NAMALWA (cell line): ENCODE measurements around the gene PDE9A.

ENCODE experiments used
- DNase-seq: peaks from one replicate; pipeline ENCODE4 v3.0.0-alpha.2; 2015; ENCODE audit warnings: low spot score

Gene PDE9A

GRCh38 chr21:42759594-42759927 lies 106.1 kb downstream of the PDE9A start:
- no peak for DNase-seq

GRCh38 chr21:42760361-42760950 lies 107.0 kb downstream of the PDE9A start:
- DNase-seq, result no peak

DNA sequence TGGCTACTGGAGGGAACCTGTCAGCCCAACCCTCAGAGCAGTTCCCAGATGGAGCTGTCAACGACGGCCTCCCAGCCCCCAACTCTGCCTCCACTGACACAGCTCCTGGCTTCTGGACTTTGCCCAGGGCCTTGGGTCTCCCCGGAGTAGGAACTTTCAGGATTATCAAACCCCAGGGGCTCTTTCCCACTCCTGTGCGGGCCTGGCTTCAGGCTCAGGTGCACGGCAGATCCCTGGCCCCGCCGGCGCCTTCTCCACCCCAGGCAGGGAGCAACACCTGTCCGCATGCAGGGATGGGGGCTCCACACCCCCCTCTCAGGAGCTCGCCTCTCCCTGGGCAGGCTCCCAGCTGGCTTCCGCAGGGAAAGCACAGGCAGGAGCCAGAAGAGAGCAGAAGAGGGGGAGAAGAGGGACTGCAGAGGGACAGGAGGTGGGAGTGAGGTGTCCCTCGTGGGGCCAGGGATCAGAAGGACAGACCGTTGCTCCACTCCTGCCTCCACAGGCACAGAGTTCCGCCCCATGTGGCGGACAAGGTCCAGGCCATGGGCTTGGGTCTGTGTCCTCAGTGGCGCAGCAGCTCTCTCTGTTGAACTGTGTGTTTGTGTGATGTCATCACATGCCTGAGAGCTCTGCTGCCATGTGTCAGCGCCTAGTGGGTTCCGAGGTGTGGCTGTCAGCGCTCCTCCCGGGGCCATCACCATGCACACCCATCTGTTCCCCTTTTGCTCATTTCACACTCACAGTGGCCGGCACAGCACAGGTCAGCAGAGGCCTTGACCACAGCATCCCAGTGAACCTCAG lies 107.7 kb downstream of the PDE9A start:
- no peak for DNase-seq

DNA sequence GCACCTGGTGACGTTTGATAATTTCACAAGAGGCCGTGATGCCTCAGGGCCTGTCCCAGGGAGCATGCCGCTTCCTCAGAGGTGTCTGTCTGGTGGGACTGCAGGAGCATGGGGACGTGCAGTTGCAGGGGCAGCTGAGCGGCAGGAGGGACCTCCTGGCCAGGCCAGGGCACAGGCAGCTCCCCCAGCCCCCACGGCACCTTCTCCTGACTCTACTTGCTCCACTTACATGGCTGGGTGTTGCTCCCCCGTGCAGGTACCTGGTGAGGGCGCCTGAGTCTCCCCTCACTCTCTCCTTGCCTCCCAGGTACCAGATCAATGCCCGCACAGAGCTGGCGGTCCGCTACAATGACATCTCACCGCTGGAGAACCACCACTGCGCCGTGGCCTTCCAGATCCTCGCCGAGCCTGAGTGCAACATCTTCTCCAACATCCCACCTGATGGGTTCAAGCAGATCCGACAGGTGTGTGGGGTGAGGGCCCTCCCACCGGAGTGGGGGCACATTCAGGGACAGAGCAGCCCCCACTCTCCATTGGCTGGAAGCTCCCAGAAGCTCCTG lies 108.4 kb downstream of the PDE9A start:
- DNase-seq, result no peak

DNA sequence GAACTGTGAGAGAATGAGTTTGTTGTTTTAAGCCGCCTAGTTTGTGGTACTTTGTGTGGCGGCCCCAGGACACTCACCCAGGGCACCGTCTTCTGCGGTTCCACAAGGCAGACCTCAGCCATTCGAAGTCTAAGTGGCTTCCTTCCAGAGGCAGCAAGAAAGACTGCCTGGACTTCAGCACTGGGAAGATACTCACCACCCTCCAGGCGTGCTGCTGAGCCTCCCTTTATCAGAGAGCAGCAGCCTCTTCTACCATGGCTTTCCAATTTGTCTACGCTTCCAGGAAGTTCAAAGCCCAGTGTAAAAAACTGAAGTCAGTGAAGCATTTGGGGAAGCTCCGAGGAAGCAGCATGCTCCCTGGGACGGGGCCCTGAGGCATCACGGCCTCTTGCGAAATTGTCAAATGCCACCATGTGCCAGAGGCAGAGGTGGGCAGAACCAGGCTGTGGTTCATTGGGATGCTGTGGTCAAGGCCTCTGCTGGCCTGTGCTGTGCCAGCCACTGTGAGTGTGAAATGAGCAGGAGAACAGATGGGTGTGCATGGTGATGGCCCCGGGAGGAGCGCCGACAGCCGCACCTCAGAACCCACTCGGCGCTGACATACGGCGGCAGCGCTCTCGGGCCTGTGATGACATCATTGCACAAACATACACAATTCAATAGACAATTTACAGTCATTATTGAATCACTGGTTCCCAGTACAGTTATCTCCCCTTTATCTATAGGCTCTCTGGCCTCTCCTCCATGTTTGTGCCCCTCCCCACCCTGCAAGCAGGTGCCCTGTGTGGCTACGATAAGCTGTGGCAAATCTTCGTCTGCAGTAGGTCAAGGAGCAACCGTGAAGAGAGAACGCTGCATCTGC lies 110.4 kb downstream of the PDE9A start:
- DNase-seq, result no peak

DNA sequence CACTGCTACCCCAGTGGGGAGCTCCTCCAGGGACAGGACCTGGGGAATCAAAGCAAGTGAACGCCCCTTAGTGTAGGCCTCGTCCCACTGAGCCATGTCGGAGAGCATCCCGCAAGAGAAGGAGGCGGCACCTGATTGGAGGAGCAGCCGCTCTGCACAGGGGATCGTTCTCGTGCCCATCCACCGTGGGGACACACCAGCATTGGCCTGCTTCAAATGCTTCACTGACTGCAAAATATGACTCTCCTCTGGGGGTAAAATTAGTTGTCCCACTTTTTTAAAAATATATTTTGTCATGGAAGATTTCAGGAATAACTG lies 111.0 kb downstream of the PDE9A start:
- DNase-seq, result no peak

DNA sequence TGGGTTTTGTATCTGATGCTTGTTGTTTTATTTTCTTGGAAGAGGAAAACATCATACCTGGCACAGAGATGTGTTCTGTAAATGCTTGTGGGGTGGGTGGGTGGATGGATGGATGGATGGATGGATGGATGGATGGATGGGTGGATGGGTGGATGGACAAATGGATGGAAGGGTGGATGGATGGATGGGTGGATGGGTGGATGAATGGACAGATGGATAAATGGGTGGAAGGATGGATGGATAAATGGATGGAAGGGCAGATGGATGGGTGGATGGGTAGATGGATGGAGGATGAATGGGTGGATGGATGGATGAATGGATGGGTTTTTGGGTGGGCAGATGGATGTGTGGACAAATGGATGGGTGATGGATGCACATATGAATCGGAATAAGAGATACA lies 111.5 kb downstream of the PDE9A start:
- DNase-seq, result no peak

DNA sequence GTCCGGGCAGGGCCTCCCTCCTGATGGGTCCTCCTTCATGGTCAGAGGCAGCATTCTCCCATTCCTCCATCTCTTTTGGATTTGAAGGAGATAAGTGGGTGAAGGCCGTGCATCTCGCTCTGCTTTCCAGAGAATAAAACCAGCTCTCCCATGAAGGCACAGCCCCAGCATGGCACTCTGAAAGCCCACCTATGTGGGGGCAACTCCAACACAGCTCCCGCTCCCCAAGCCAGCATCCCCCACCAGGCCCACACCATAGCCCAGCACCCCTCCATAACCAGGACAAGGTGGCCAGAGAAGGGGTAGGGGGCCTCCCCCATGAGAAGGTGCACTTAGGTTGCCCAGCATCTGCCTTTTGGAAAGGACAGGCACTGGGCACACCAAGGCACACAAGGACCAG lies 112.2 kb downstream of the PDE9A start:
- DNase-seq, result no peak

DNA sequence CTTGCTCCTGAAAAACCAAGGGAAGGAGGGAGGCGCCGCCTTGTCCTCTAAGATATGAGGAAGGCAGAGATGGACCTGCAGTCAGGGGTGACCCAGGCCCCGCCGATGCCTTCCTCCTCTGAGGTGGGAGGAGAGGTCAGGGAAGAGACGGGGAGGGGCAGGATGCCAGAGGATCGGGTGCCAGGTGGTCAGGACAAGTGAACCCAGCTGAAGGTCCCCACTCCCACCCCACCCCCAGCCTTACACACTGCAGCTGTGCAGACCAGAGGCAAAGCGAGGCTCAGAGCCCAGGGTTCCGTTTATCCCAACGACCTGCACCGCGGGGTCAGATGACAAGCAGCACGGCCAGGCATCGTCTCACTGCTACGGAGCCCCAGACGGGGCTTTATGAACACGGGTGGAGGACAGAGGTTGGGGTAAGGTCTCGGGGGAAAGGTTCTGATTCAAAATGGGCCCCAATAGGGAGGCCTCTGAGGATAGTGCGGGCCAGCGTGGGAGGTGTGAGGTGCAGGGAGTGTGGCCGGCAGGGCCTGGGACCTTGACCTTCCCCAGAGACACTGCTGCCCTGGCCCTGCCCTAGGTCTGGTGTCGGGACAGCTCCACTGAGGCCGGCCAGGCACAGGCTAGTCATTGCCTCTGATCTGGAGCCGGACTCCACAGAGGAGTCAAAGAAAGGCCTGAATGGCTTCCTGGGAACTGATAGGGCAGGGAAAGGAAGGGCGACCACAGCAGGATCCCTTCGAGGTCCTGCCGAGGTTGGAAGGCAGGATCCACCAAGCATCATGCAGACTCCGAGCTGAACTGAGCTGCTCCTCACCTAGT lies 113.5 kb downstream of the PDE9A start:
- no peak for DNase-seq

DNA sequence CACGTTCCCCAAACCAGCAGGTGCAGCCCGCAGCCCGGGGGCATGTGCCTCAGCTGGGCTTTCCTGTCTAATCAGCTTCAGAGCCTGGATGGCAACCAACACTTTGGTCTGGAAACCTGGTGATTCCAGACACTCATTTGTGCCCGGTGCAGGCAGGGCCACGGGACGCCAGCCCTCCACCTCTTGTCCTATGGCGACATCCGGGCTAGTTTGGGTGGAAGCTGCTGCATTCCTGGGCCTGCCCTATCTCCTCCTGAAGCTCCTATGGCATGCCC lies 114.1 kb downstream of the PDE9A start:
- no peak for DNase-seq

GRCh38 chr21:42768324-42769121 lies 115.1 kb downstream of the PDE9A start:
- no peak for DNase-seq

GRCh38 chr21:42769183-42769819 lies 115.9 kb downstream of the PDE9A start:
- DNase-seq, result no peak

DNA sequence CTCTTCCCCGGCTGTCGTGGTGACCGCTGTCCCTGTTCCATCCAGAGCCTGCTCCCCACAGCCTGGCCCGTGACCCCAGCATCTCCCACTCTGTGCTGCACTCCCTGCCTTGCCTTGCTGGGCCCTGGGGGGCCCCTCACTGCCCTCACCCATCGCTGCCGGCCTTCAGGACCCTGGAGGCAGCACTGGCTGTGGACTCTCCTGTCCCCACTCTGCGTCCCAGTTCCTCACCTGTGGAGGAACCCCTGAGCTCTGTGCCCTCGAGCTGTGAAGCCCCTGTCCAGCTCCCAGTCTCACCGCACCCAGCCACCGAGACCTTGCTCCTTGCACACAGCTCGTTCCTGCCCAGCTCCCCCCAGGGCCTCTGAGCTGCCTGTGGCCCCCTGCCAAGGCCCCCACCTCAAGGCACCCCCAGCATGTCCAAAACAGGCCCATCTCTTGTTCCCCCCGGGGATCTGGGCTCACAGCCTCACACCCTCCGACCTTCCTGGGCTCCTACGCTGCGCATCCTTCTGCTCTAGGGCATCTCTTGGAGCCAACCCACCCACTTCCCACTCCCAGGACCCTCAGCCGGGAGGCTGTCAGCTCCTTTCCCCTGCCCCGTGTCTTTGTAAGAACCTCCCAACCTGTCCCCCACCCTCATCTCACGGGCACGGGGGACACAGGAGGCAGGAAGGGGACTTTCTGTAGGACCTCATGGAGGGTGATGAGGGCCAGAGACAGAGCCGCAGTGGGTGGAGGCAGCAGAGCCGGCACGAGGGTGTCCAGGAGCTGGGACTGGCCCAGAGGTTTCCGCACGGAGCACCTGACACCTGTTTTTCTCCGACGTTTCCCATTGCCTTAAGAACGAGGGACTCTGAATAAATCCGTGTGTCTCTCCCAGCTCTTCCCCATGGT lies 116.6 kb downstream of the PDE9A start:
- DNase-seq, result no peak

DNA sequence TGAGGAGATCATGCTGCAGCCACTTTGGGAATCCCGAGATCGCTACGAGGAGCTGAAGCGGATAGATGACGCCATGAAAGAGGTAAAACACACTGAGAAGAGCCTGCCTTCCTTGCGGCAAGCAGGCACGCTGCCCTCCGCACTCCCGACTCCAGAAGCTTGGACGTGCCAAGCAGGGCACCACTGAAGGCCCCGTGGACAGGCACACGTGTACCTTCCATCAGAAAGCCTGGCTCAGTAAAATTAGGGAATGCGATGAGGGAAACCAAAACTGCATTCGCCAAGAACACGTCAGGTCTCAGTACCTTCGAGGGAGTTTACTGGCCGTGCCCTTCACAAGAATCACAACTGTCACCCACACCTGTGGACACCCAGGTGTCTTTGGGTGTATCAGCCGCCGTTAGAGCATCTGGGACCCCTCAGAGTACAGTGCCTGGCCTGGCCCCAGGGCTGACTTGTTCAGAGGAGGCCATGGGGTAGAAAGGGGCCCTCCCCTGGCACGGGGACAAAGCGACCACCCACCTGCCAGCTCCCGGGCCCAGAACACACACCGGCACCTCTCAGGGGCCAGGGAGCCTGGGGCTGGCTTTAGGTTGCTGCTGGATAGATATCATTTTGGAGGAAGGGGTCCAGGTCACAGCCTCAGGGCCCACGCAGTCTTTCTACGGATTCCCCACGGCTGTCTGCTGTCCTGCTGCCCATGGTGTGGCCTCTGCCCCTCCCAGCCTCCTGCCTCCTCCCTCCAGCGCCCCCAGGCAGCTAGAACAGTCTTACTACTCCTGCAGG lies 117.5 kb downstream of the PDE9A start:
- no peak for DNase-seq

DNA sequence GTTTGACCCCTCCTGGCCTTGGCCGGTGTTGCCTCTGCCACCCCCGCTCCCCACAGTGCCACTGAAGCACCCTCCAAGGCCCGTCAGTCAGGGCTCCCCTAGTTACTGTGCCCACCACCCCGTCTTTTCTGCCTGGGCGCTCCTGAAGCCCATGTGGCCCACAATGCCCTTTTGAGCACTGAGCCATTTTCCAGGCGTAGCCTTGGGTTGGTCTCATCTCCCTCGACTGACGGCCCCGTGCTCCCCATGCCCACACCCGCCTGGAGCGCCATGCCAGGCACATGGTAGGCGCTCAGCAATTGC lies 118.0 kb downstream of the PDE9A start:
- DNase-seq, result no peak

DNA sequence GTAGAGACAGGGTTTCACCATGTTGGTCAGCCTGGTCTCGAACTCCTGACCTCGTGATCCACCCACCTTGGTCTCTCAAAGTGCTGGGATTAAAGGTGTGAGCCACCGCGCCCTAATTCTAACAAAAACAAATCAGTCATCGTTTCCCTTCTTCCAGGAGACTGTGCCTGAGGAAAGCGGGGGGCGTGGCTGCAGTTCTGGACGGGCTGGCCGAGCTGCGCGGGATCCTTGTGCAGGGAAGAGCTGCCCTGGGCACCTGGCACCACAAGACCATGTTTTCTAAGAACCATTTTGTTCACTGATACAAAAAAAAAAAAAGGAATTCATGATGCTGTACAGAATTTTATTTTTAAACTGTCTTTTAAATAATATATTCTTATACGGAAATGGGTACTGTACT lies 121.7 kb downstream of the PDE9A start:
- no peak for DNase-seq

DNA sequence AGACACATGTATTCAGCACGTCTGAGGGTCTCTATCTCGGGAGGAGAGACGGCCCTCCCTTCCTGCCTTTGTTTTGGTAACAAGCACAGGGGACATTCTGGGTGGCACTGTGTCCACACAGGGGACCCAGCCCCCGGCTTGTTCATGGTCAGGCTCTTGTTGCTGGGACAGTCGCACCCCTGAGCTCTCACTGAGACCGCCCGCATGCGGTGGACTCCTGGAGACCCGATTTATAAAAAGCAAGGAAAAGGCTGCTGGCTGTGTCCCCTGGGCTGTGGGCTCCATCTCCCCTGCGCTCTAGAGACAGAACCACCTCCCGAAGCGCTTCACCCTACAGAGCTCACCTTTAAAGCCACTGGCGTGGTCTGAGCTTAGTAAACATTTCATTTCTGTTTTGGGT lies 122.5 kb downstream of the PDE9A start:
- DNase-seq, result no peak

DNA sequence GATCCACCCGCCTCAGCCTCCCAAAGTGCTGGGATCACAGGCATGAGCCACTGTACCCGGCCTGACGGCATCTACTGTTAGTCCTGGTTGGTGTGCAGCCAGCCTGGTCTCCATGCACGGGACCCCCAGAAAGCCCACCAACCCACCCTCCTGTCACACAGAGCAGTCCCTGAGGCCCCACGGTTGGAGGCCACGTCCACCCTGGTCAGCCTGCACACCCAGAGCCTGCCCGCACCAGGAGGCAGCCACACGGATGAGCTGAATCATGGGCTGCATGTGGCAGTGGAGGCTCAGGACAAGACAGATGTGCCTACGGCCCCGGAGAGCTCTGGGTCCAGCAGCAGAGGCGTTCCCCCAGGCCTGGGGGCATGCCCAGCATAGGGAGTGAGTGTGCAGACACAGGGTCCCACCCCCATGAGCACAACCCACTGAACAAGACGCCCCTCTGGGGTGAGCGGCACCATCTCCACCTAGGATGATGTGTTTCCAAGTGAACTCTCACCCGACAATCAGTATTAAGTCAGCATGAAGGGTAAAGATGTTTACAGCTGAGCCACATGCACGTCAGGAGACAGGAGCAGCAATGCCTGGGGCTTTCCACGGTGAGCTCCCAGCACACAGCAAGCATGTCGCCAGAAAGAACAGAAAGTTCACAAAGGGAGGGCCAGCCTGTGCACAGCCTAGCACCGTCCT lies 123.8 kb downstream of the PDE9A start:
- no peak for DNase-seq
